Hematopoietic multipotent progenitor cell treated with erythropoietin and hydrocortisone succinate and interleukin-3 and kit ligand, for 15 days (in vitro differentiated cells): Measurements from ENCODE around the gene RAD51C.
"Not testable (repeated sequence)": the region's sequence is repeated elsewhere in the genome, so short reads cannot be mapped to it uniquely, and the experiment has no call there.

Experiments
- DNase-seq: peaks from one replicate; pipeline ENCODE4 v3.0.0-alpha.2; 2015; ENCODE audit warnings: low spot score

RAD51C gene

GRCh38 chr17:58741121-58741625 lies 48.8 kb downstream of the RAD51C start:
- DNase-seq: no peak

DNA sequence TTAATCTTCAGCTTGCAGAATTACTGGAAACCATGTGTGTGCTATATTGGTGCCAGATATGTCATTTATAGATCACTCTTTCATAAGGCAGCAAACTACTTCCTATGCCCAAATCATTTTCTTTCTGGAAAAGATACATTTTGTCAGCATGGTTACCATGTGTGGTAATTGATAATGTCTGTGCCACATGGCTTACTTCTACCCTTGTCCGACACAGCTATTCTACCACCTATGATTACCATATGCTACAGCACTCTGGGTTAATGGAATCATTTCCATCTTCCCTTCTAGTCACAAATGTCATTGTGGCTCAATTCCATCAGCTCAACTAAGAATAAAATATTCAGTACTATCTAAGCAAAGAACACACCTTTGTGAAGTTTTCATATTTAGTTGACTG lies 55.3 kb downstream of the RAD51C start:
- no peak for DNase-seq

DNA sequence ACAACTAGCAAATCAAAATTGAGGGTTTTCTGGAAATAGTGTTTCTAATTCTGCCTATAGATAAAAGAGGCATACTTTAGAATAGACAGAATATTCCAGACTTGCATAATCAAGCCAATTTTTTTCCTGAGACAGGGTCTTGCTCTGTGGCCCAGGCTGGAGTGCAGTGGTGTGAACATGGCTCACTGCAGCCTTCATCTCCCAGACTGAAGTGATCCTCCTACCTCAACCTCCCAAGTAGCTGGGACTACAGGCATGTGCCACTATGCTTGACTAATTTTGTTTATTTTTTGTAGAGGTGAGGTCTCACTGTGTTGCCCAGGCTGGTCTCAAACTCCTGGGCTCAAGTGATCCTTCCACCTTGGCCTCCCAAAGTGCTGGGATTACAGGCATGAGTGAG lies 57.2 kb downstream of the RAD51C start:
- not testable (repeated sequence) for DNase-seq

DNA sequence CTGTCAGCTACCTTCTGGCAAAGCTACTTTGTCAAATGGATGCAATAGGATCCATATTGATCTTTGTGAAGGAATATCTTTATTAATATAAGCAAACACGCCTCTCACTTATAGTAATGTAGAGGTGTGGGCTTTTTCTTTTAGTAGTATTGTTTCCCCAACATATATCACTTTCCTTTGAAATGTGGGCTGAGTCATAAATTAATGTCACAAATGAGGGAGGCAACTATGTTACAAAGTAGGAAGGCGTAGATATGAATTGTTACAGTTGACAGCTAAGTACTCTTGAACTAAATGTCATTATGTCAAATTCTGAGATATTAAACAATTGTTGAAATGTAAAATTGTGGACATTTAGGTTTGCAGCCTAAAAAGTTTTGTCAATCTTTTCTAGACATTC lies 60.6 kb downstream of the RAD51C start:
- DNase-seq: no peak

- no peak for DNase-seq
These were observed 62.8 kb downstream of the RAD51C start for GRCh38 chr17:58755269-58755576.

GRCh38 chr17:58755577-58756245 lies 63.3 kb downstream of the RAD51C start, which contains the start of gene PPM1E:
PPM1E (plus strand) TSS chr17:58755854.
- DNase-seq: no peak

DNA sequence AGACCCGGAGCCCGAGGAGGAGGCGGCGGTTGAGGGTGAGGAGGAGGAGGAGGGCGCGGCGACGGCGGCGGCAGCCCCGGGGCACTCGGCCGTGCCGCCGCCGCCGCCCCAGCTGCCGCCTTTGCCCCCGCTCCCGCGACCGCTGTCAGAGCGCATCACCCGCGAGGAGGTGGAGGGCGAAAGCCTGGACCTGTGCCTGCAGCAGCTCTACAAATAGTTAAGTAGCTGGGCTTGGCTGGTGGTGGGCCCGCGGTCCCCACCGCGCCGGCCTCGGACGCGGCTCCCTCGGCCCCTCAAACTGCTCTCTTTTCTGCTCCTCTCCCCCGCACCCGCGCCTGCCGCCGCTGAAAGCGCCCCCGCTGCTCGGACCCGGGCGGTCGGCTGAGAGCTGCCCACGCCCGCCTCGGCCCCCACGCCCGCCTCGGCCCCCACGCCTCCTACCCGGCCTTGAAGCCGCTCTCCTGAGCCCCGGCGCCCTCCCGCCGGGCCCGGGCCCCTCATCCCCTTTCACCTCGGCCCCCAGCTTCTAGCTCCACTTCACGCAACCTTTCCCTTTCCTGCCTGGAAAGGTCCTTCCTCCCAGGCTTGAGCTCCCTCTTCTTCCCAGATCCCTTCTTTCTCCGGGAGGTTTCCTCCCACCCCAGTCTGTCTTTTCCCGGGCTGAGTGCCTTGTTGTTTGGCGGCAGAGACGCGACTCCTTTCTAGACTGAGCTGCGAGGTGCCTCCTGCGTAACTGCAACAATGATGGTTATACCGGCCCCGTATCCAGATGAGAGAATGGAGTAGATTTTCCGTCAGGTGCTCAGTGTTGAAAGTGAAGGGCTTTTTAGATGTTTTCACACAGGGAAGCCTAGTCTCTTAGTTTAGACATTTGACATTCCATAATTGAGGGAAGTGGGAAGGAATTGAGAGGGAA lies 64.1 kb downstream of the RAD51C start:
- DNase-seq: no peak

DNA sequence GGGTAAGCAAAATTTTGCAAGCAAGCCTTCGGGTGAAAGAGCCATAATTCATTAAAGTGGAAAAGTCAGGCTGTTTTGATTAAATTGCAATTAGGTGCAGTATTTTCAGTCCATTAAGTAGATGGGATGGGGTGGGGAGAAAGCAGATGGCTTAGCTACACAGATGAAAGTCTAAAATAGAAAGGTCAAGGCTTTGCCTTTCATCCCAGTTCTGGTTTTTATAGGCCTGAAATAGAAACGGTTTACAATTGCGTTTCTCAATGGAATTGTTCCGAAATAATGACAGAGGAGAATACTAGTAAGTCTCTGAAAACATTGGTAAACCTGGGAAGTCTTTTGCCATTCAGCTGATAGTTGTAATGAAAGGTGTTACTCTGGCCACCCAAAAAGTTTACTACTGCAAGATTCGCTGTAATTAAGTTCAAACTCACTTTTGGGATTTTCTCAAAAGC lies 64.8 kb downstream of the RAD51C start:
- no peak for DNase-seq

GRCh38 chr17:58758890-58759289 lies 66.5 kb downstream of the RAD51C start:
- DNase-seq: no peak

DNA sequence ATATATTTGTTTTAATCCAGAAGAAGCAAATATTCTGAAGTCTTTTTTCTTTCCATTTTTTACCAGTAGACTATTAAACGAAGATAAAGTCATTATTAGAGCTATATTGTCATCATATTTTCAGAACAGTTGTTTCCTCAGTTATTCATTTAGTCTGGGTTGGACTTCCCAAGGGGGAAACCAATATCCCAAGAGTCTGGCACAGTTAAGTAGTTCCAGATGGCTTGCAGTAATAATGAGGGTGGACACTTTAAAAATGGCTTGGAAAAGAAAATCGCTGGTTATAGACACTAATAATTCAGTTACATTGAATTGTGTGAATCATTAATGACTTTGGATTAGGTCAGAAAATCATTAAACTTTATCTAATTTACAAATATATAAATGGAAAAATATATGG lies 67.1 kb downstream of the RAD51C start:
- DNase-seq: no peak

- DNase-seq: no peak
These were observed 67.8 kb downstream of the RAD51C start for GRCh38 chr17:58760248-58760647.

DNA sequence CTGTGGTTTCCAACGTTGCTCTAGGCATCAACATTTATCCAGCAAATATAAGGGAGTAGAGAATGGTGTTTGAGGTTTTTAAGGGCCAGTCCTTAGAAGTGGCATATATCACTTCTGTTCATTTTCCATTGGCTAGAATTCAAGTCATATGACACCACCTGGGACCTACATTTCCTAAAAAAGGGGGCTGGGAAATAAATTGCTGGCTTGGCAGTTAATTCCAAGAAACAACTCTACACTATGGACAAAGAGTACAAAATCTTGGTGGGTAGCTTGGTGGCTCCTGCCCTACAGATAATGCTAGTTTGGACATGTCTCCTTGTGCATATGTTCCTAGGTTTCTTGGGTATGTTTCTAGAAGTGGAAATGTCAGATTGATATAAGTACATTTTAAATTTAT lies 70.9 kb downstream of the RAD51C start:
- DNase-seq: no peak

DNA sequence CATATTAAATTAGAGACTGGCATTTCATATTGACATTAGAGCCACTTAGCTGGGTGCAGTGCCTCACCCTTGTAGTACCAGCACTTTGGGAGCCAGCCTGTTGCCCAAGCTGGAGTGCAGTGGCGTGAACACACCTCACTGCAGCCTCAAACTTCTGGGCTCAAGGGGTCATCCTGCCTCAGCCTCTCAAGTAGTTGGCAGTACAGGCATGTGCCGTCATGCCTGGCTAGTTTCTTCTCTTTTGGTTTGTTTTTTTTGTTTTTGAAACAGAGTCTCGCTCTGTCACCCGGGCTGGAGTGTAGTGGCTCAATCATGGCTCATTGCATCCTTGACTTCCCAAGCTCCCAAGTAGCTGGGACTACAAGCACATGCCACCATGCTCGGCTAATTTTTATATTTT lies 72.0 kb downstream of the RAD51C start:
- no peak for DNase-seq

- DNase-seq: not testable (repeated sequence)
These were observed 86.1 kb downstream of the RAD51C start for GRCh38 chr17:58778482-58778881.

DNA sequence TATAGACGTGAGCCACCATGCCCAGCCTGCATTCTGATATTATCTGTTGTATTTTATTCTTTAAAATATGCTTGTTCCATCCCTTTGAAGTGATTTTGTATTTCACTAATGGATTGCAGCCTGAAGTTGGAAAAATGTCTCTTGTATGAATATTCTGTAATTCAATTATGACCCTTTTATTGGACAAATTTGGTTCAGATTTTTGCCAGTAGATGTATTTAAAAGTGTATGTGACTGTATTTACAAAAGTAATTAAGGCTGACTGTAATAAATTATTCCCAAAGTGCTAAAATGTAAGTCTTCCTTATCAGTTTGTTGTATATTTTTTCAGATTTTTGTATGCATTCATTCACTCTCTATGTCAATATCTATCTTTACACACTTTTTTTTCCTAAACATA lies 87.0 kb downstream of the RAD51C start:
- DNase-seq: no peak

DNA sequence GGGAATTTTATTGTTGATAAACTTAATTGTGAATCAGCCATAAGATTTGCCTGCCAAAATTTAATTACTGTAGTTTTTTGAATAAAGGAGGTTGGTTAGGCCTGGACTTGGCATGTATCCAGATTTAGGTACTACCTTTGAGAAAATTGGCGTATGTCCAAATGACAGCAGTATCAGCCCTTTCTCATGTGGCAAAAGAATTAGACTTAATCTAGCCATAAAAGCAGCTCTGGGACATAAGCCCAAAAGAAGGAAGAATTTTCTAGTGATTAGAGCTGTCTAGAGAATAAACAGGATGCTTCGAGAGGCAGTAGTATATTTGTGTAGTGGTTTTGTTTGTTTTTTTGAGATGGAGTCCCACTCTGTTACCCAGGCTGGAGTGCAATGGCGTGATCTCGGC lies 91.0 kb downstream of the RAD51C start:
- peak; percentile 15 for DNase-seq

- no peak for DNase-seq
These were observed 92.7 kb downstream of the RAD51C start for GRCh38 chr17:58785097-58785496.
